Esophagus (tissue), 2 donors: Measurements from ENCODE around the gene TOM1L2. TPM values are rescaled to one million over a fixed set of nuclear protein-coding genes. Genes with fewer than 3 reads are reported as not detected.

Source experiments
- H3K27ac ChIP-seq, 2 donors: one replicate each; pipeline ENCODE4 v1.5.1; 2013; ENCODE audit warnings: low read depth in 2 of 2, mild to moderate bottlenecking in 2 of 2, inconsistent platforms in 1 of 2, low read length in 1 of 2, moderate library complexity in 1 of 2
- H3K27me3 ChIP-seq, 2 donors: one replicate each; pipeline ENCODE4 v1.6.1; 2013; ENCODE audit warnings: low read length in 2 of 2, control low read depth in 1 of 2, mild to moderate bottlenecking in 1 of 2; ENCODE audit not compliant: insufficient read depth in 2 of 2, control insufficient read depth in 1 of 2
- H3K36me3 ChIP-seq, 2 donors: one replicate each; pipeline ENCODE4 v1.6.1; 2013; ENCODE audit warnings: low read length in 1 of 2; ENCODE audit not compliant: control insufficient read depth in 2 of 2, insufficient read depth in 2 of 2
- H3K4me1 ChIP-seq, 2 donors: one replicate each; pipeline ENCODE4 v1.6.1; 2013; ENCODE audit warnings: low read length in 1 of 2; ENCODE audit not compliant: control insufficient read depth in 2 of 2, insufficient read depth in 2 of 2
- H3K4me3 ChIP-seq, 2 donors: one replicate each; pipeline ENCODE4 v1.5.1; 2013; ENCODE audit warnings: low read length in 2 of 2, mild to moderate bottlenecking in 2 of 2, low read depth in 1 of 2, moderate library complexity in 1 of 2
- H3K9me3 ChIP-seq, 2 donors: one replicate each; pipeline ENCODE4 v1.6.1; 2013; ENCODE audit warnings: mild to moderate bottlenecking in 2 of 2, low read depth in 1 of 2, low read length in 1 of 2, moderate library complexity in 1 of 2; ENCODE audit not compliant: control insufficient read depth in 2 of 2, insufficient read depth in 1 of 2
- WGBS, 2 donors: extraction: QIAGEN DNeasy Blood & Tissue Kit; methylation state at CpG; one replicate each; pipeline ENCODE4 v1.1.7; 2013; 5-methylcytosine and 5-hydroxymethylcytosine counted together
- polyA plus RNA-seq, 2 donors: library from polyadenylated mRNA; stranded (reverse); fragments of 200-250 nt; gene quantifications; one replicate each; pipeline ENCODE4 v1.2.3, GENCODE V29; 2013
- donor health status: healthy with polysubstance abuse.
- donor health status: Bipolar disorder and iron deficiency.

The TOM1L2 gene
- polyA plus RNA-seq, 2 donors: 49.9 to 83.2 TPM

GRCh38 chr17:17844079-17844478 lies 128.1 kb downstream of the TOM1L2 start:
- peaks cover 9 to 25% of the 10 kb centered on the region in 2 donors for H3K4me1 ChIP-seq
- 75 to 76% methylated on average over 7 of the region's 7 CpGs for WGBS, 2 donors
- no peaks in the 10 kb centered on the region for H3K27me3 ChIP-seq
- H3K36me3 ChIP-seq: peaks cover 5 to 19% of the 10 kb centered on the region in 2 donors
- H3K9me3 ChIP-seq: no peaks in the 10 kb centered on the region
- H3K4me3 ChIP-seq: no peak overlapping the region
- H3K27ac ChIP-seq: peak overlapping the region in 1 of 2 donors; percentile 82

- H3K36me3 ChIP-seq: peaks cover 5 to 16% of the 10 kb centered on the region in 2 donors
- no peaks in the 10 kb centered on the region for H3K27me3 ChIP-seq
- H3K4me1 ChIP-seq: peaks cover 9 to 28% of the 10 kb centered on the region in 2 donors
- 58 to 61% methylated on average over 4 of the region's 4 CpGs for WGBS, 2 donors
- no peaks in the 10 kb centered on the region for H3K9me3 ChIP-seq
- peak overlapping the region in 1 of 2 donors; percentile 16 for H3K4me3 ChIP-seq
- peak overlapping the region; percentile 82 to 96 for H3K27ac ChIP-seq
These were observed 129.1 kb downstream of the TOM1L2 start for GRCh38 chr17:17843096-17843495.

- Histone ChIP-seq H3K36me3 (peaks cover 5 to 13% of the 10 kb centered on the region in 2 donors), H3K27me3 (no peaks in the 10 kb centered on the region), H3K27ac (peak overlapping the region; percentile 96 to 97), H3K4me3 (peak overlapping the region in 1 of 2 donors; percentile 16), H3K4me1 (peaks cover 12 to 36% of the 10 kb centered on the region in 2 donors), H3K9me3 (no peaks in the 10 kb centered on the region)
- 45 to 55% methylated on average over 9 of the region's 9 CpGs for WGBS, 2 donors
These were observed 129.9 kb downstream of the TOM1L2 start for GRCh38 chr17:17842111-17842876.

GRCh38 chr17:17841601-17842025 lies 130.6 kb downstream of the TOM1L2 start:
- 61 to 70% methylated on average over 1 of the region's 1 CpG for WGBS, 2 donors
- H3K27ac ChIP-seq: peak overlapping the region; percentile 96 to 97
- no peaks in the 10 kb centered on the region for H3K27me3 ChIP-seq
- peaks cover 0 to 6% of the 10 kb centered on the region in 2 donors for H3K36me3 ChIP-seq
- H3K4me1 ChIP-seq: peaks cover 14 to 37% of the 10 kb centered on the region in 2 donors
- H3K4me3 ChIP-seq: no peak overlapping the region
- H3K9me3 ChIP-seq: no peaks in the 10 kb centered on the region

- Histone ChIP-seq H3K27me3 (no peaks in the 10 kb centered on the region), H3K9me3 (no peaks in the 10 kb centered on the region), H3K4me3 (peak overlapping the region in 1 of 2 donors; percentile 15), H3K36me3 (peaks cover 0 to 3% of the 10 kb centered on the region in 2 donors), H3K27ac (peak overlapping the region; percentile 96 to 97), H3K4me1 (peaks cover 14 to 37% of the 10 kb centered on the region in 2 donors)
- 30 to 42% methylated on average over 7 of the region's 7 CpGs for WGBS, 2 donors
These were observed 131.2 kb downstream of the TOM1L2 start for GRCh38 chr17:17840751-17841591.

GRCh38 chr17:17839791-17840707 lies 132.2 kb downstream of the TOM1L2 start:
- Histone ChIP-seq H3K36me3 (peaks cover 0 to 2% of the 10 kb centered on the region in 2 donors), H3K4me3 (peak overlapping the region; percentile 15 to 45), H3K27me3 (no peaks in the 10 kb centered on the region), H3K9me3 (no peaks in the 10 kb centered on the region), H3K4me1 (peaks cover 14 to 46% of the 10 kb centered on the region in 2 donors), H3K27ac (peak overlapping the region; percentile 96 to 97)
- 2 to 3% methylated on average over 65 to 71 of the region's 71 CpGs for WGBS, 2 donors

- Histone ChIP-seq H3K9me3 (no peaks in the 10 kb centered on the region), H3K36me3 (no peaks in the 10 kb centered on the region), H3K27ac (peak overlapping the region; percentile 96 to 97), H3K27me3 (no peaks in the 10 kb centered on the region), H3K4me1 (peaks cover 14 to 48% of the 10 kb centered on the region in 2 donors), H3K4me3 (no peak overlapping the region)
- 63 to 68% methylated on average over 11 of the region's 11 CpGs for WGBS, 2 donors
These were observed 133.9 kb downstream of the TOM1L2 start for GRCh38 chr17:17837966-17838962.

- no peaks in the 10 kb centered on the region for H3K27me3 ChIP-seq
- H3K27ac ChIP-seq: peak overlapping the region; percentile 96 to 97
- WGBS, 2 donors: 42 to 53% methylated on average over 3 of the region's 3 CpGs
- H3K36me3 ChIP-seq: no peaks in the 10 kb centered on the region
- peaks cover 11 to 45% of the 10 kb centered on the region in 2 donors for H3K4me1 ChIP-seq
- H3K9me3 ChIP-seq: no peaks in the 10 kb centered on the region
- peak overlapping the region in 1 of 2 donors; percentile 75 for H3K4me3 ChIP-seq
These were observed 134.8 kb downstream of the TOM1L2 start for GRCh38 chr17:17837380-17837821.
